SHP77 (cell line): ENCODE data around the gene STK32C.

Source experiments
- DNase-seq, 2 experiments: peaks; one replicate each; lab custom pipeline; 2025; lab: John Stamatoyannopoulos, UW

Gene STK32C

GRCh38 chr10:132307823-132308586, at the start of gene STK32C:
TSS of gene STK32C (minus strand) at chr10:132307950. CDS start at chr10:132307833, 117 bp downstream.
- peak; percentile 33 to 73 for DNase-seq

- DNase-seq = no peak
Measured at GRCh38 chr10:132356621-132357195, 49.0 kb upstream of the STK32C start.

GRCh38 chr10:132355754-132356153, 48.0 kb upstream of the STK32C start:
- no peak for DNase-seq

GRCh38 chr10:132355297-132355696, 47.5 kb upstream of the STK32C start:
- no peak for DNase-seq

GRCh38 chr10:132354356-132355094, 46.8 kb upstream of the STK32C start:
- no peak for DNase-seq

GRCh38 chr10:132353456-132354355, 46.0 kb upstream of the STK32C start:
- no peak for DNase-seq

GRCh38 chr10:132352462-132353308, 44.9 kb upstream of the STK32C start:
- peak; percentile 45 to 73 for DNase-seq

- no peak for DNase-seq
Measured at GRCh38 chr10:132351611-132352010, 43.9 kb upstream of the STK32C start.

- DNase-seq = no peak
Measured at GRCh38 chr10:132350946-132351345, 43.2 kb upstream of the STK32C start.

GRCh38 chr10:132350391-132350790, 42.6 kb upstream of the STK32C start:
- DNase-seq = no peak

GRCh38 chr10:132349766-132350165, 42.0 kb upstream of the STK32C start:
- DNase-seq = no peak

- no peak for DNase-seq
Measured at GRCh38 chr10:132347931-132348267, 40.1 kb upstream of the STK32C start.

- DNase-seq = no peak
Measured at GRCh38 chr10:132347211-132347930, 39.6 kb upstream of the STK32C start.

GRCh38 chr10:132346806-132347205, 39.1 kb upstream of the STK32C start:
- no peak for DNase-seq

- no peak for DNase-seq
Measured at GRCh38 chr10:132345345-132345744, 37.6 kb upstream of the STK32C start.

- no peak for DNase-seq
Measured at GRCh38 chr10:132344386-132344785, 36.6 kb upstream of the STK32C start.

GRCh38 chr10:132342553-132342952, 34.8 kb upstream of the STK32C start:
- no peak for DNase-seq

GRCh38 chr10:132341781-132342180, 34.0 kb upstream of the STK32C start:
- no peak for DNase-seq

GRCh38 chr10:132341017-132341416, 33.3 kb upstream of the STK32C start:
- DNase-seq = no peak

GRCh38 chr10:132339276-132339675, 31.5 kb upstream of the STK32C start:
- DNase-seq = no peak
